GM12892 (cell line): Measurements from ENCODE around the gene MED22.

Source experiments
- POLR2A ChIP-seq: IDR thresholded peaks from 2 replicates; pipeline ENCODE4 v1.6.1; 2011; ENCODE audit warnings: low read depth, low read length, control low read depth
- POLR2AphosphoS5 ChIP-seq: IDR thresholded peaks from 2 replicates; pipeline ENCODE4 v1.6.1; 2011; ENCODE audit warnings: low read depth, low read length, control low read depth
- TAF1 ChIP-seq: IDR thresholded peaks from 2 replicates; pipeline ENCODE4 v1.6.1; 2011; ENCODE audit warnings: low read depth, mild to moderate bottlenecking, control low read depth, low read length, borderline replicate concordance

DNA sequence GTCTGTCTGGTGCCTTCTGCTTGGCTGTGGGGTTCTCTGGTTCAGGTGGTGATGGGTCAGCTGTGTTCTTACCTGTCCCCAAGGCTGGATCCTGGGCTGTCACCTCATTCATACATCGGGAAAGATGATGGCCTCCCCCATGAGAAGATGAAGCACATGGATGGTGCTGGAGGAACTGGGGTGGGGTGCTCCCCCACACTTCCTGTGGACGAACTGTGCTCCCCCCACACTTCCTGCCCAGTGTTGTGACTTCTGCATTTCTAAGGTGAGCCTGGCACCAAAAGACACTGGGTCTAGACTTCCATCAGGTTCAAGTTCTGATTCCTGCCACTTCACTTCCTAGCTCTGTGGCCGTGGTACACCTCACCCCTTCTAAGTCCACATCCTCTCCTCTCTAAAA, 7.7 kb downstream of the MED22 start:
- TF ChIP-seq POLR2A (no peak), POLR2AphosphoS5 (no peak), TAF1 (no peak)
